Peyer's patch (tissue), 4 donors: ENCODE data around the gene INSRR.

Source experiments
- CTCF ChIP-seq, 6 experiments: fragments of 450-650 bp in 4 of 6; fragments of 200-600 bp in 2 of 6; sonication (generic) in 1 of 6; IDR thresholded peaks; one replicate each; pipeline ENCODE4 v1.5.1; 2017 to 2019; ENCODE audit warnings: antibody characterized with exemption in 6 of 6, mild to moderate bottlenecking in 3 of 6, moderate library complexity in 1 of 6
- POLR2A ChIP-seq, 2 donors: fragments of 450-650 bp; IDR thresholded peaks; one replicate each; pipeline ENCODE4 v1.5.1; 2017; ENCODE audit warnings: antibody characterized with exemption in 2 of 2, mild to moderate bottlenecking in 2 of 2, moderate library complexity in 2 of 2

- TF ChIP-seq CTCF (IDR thresholded peaks at IDR 0.05) (no peak), POLR2A (IDR thresholded peaks at IDR 0.05) (no peak)
Measured at GRCh38 chr1:156874572-156875340, 15.8 kb upstream of the INSRR start.
